ENCODE results near the gene NBAS.

- TF ChIP-seq CTCF (conservative IDR thresholded peaks at IDR 0.05; ENCODE audit: low read length) (no peak), EZH2phosphoT487 (IDR thresholded peaks at IDR 0.05; ENCODE audit: borderline replicate concordance, low read depth, low read length) (no peak)
Observed at GRCh38 chr2:15253247-15253646, 307.9 kb downstream of the NBAS start.

All from OCI-LY7 (cell line).